Osteocyte (in vitro differentiated cells): ENCODE data around the gene CUBN. TPM values are rescaled to one million over a fixed set of nuclear protein-coding genes. Genes with fewer than 3 reads are reported as not detected.

Source experiments
- DNase-seq: peaks from one replicate; pipeline ENCODE4 v3.0.0; 2021; ENCODE audit warnings: mixed read lengths; ENCODE audit not compliant: unreplicated experiment; ENCODE audit errors: extremely low spot score
- H3K27ac Mint-ChIP-seq: one replicate; pipeline ENCODE4 v1.8.0; 2021; ENCODE audit warnings: mild to moderate bottlenecking, mixed read lengths; ENCODE audit not compliant: unreplicated experiment
- H3K27me3 Mint-ChIP-seq: one replicate; pipeline ENCODE4 v1.8.0; 2021; ENCODE audit warnings: mixed read lengths; ENCODE audit not compliant: unreplicated experiment
- H3K36me3 Mint-ChIP-seq: one replicate; pipeline ENCODE4 v1.8.0; 2021; ENCODE audit warnings: mixed read lengths; ENCODE audit not compliant: unreplicated experiment
- H3K4me1 Mint-ChIP-seq: one replicate; pipeline ENCODE4 v1.8.0; 2021; ENCODE audit warnings: mixed read lengths; ENCODE audit not compliant: unreplicated experiment
- H3K4me3 Mint-ChIP-seq: one replicate; pipeline ENCODE4 v1.8.0; 2021; ENCODE audit warnings: mild to moderate bottlenecking, moderate library complexity, mixed read lengths; ENCODE audit not compliant: unreplicated experiment
- H3K9me3 Mint-ChIP-seq: one replicate; pipeline ENCODE4 v1.8.0; 2021; ENCODE audit warnings: mixed read lengths; ENCODE audit not compliant: unreplicated experiment
- total RNA-seq: library from RNA; stranded (reverse); gene quantifications from 2 replicates; pipeline ENCODE4 v1.2.1, GENCODE V29; 2021
- TF ChIP-seq, protein P1 (sequence below): fragments of 200-600 bp; sonication (generic); IDR thresholded peaks from 2 replicates; pipeline ENCODE4 v1.5.0; 2021; ENCODE audit warnings: antibody characterized with exemption, mild to moderate bottlenecking, moderate library complexity

CUBN gene
- total RNA-seq, 1 donor from 2014 or later, result 1.4 TPM

GRCh38 chr10:16856092-16856491 lies 273.5 kb downstream of the CUBN start:
- DNase-seq, result no peak
- H3K4me3 Mint-ChIP-seq, result no peak overlapping the region
- no peaks in the 10 kb centered on the region for H3K36me3 Mint-ChIP-seq
- H3K27me3 Mint-ChIP-seq, result no peaks in the 10 kb centered on the region
- TF ChIP-seq, protein P1, sequence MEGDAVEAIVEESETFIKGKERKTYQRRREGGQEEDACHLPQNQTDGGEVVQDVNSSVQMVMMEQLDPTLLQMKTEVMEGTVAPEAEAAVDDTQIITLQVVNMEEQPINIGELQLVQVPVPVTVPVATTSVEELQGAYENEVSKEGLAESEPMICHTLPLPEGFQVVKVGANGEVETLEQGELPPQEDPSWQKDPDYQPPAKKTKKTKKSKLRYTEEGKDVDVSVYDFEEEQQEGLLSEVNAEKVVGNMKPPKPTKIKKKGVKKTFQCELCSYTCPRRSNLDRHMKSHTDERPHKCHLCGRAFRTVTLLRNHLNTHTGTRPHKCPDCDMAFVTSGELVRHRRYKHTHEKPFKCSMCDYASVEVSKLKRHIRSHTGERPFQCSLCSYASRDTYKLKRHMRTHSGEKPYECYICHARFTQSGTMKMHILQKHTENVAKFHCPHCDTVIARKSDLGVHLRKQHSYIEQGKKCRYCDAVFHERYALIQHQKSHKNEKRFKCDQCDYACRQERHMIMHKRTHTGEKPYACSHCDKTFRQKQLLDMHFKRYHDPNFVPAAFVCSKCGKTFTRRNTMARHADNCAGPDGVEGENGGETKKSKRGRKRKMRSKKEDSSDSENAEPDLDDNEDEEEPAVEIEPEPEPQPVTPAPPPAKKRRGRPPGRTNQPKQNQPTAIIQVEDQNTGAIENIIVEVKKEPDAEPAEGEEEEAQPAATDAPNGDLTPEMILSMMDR, result no peak
- H3K9me3 Mint-ChIP-seq, result peaks cover 5% of the 10 kb centered on the region
- H3K27ac Mint-ChIP-seq, result no peak overlapping the region
- H3K4me1 Mint-ChIP-seq, result peaks cover 2% of the 10 kb centered on the region

GRCh38 chr10:16854623-16855022 lies 275.0 kb downstream of the CUBN start:
- H3K4me1 Mint-ChIP-seq, result peaks cover 2% of the 10 kb centered on the region
- no peak overlapping the region for H3K4me3 Mint-ChIP-seq
- no peaks in the 10 kb centered on the region for H3K27me3 Mint-ChIP-seq
- H3K36me3 Mint-ChIP-seq, result no peaks in the 10 kb centered on the region
- no peak overlapping the region for H3K27ac Mint-ChIP-seq
- TF ChIP-seq, protein P1, result no peak
- no peak for DNase-seq
- no peaks in the 10 kb centered on the region for H3K9me3 Mint-ChIP-seq

DNA sequence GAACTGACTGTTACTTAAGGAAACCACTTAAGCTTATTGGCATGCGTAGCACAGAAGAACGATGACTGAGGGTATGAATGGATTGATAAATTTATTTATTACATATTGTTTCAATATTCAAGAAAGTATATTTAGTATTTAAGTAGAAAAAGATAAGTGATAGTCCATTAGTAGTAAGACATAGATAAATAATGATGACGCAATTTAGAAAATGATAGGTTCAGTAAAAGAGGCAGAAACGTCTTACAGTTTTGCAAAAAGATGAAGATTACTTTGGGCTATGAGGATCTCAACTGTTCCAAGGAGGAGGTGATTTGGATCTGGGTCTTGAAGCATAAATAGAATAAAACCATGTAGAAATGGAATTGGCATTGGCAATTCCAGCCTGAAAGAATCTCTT lies 275.8 kb downstream of the CUBN start:
- DNase-seq, result no peak
- TF ChIP-seq, protein P1, result no peak
- H3K36me3 Mint-ChIP-seq, result no peaks in the 10 kb centered on the region
- peaks cover 2% of the 10 kb centered on the region for H3K4me1 Mint-ChIP-seq
- no peak overlapping the region for H3K4me3 Mint-ChIP-seq
- no peak overlapping the region for H3K27ac Mint-ChIP-seq
- H3K9me3 Mint-ChIP-seq, result no peaks in the 10 kb centered on the region
- no peaks in the 10 kb centered on the region for H3K27me3 Mint-ChIP-seq

GRCh38 chr10:16853201-16853600 lies 276.4 kb downstream of the CUBN start:
- Mint-ChIP-seq H3K27me3 (no peaks in the 10 kb centered on the region), H3K9me3 (no peaks in the 10 kb centered on the region), H3K4me1 (peaks cover 2% of the 10 kb centered on the region), H3K27ac (no peak overlapping the region), H3K36me3 (no peaks in the 10 kb centered on the region), H3K4me3 (no peak overlapping the region)
- TF ChIP-seq, protein P1, result peak; percentile 68
- DNase-seq, result no peak

DNA sequence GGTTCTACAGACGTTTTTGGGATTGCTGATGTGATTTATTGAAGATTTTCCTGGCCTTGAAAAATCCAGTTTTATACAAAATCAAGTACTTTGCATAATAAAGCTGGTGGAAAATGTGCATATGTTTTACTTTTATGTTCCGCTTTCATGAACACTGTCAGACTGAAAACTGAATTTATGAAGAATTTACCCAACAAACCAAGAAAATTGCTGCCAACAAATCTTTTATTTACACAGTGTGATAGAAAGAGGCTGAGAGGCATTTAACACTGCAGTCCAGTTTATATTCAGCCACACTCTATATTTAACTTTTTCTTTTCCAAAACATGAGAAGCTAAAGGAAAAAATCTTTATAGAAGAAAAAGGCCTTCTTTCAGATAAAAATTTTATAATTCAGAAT lies 277.0 kb downstream of the CUBN start:
- DNase-seq, result no peak
- no peaks in the 10 kb centered on the region for H3K36me3 Mint-ChIP-seq
- H3K27ac Mint-ChIP-seq, result no peak overlapping the region
- H3K4me3 Mint-ChIP-seq, result no peak overlapping the region
- H3K27me3 Mint-ChIP-seq, result no peaks in the 10 kb centered on the region
- no peaks in the 10 kb centered on the region for H3K9me3 Mint-ChIP-seq
- H3K4me1 Mint-ChIP-seq, result peaks cover 2% of the 10 kb centered on the region
- TF ChIP-seq, protein P1, result no peak
